Pulmonary artery endothelial cell (primary cell): ENCODE data around the gene KRTAP12-3. TPM values are rescaled to one million over a fixed set of nuclear protein-coding genes. Genes with fewer than 3 reads are reported as not detected.
"Not testable (repeated sequence)": the region's sequence is repeated elsewhere in the genome, so short reads cannot be mapped to it uniquely, and the experiment has no call there.

Experiments
- DNase-seq: peaks from one replicate; pipeline ENCODE4 v3.0.0-alpha.2; 2011; ENCODE audit warnings: low read depth, low spot score
- total RNA-seq: library from RNA; depleted of rRNA; stranded (reverse); fragments of >200 nt; gene quantifications from 2 replicates; pipeline ENCODE4 v1.2.3, GENCODE V29; 2014

Gene KRTAP12-3
- total RNA-seq, 1 donor from 2014 or later = not detected

GRCh38 chr21:44684077-44684476, 26.3 kb downstream of the KRTAP12-3 start:
- DNase-seq = no peak

GRCh38 chr21:44684483-44684882, 26.8 kb downstream of the KRTAP12-3 start:
- DNase-seq = no peak

GRCh38 chr21:44685050-44685449, 27.3 kb downstream of the KRTAP12-3 start:
- DNase-seq = not testable (repeated sequence)

- DNase-seq = no peak
Observed at GRCh38 chr21:44686000-44686781, 28.5 kb downstream of the KRTAP12-3 start.

DNA sequence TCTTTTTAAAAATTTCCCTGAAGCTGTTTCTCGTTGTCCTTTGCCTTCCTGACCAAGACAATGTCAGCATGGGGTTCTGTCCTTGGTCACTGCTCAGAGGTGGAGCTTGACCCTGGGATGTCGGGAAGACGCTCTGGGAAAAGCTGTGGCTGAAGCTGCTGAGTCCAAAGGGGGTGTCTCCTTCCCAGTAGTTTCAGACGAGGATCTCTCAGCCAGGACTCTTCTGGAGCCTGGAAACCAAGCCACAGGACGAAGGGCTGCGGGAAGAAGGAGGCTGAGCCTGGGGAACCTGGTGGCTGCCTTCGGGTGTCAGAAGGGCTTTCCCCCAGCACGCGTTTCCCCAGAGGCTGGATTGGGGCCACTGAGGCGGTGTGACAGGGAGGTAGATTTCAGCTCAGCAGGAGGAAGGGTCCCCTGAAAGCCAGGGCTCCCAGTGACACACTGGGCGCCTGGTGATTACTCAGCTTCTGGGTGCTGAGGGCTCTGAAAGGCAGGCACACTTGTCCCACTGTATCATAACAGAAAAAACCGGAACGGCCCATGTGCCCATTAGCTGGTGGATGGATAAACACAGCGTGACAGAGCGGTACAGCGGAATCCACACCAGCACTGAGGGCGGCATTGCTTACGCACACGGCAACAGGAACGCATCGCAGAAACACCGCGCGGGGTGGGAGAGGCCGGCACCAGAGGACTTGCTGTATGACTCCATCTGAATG, 29.3 kb downstream of the KRTAP12-3 start:
- no peak for DNase-seq

- no peak for DNase-seq
Observed at GRCh38 chr21:44687671-44688070, 29.9 kb downstream of the KRTAP12-3 start.

- not testable (repeated sequence) for DNase-seq
Observed at GRCh38 chr21:44689740-44690139, 32.0 kb downstream of the KRTAP12-3 start.

DNA sequence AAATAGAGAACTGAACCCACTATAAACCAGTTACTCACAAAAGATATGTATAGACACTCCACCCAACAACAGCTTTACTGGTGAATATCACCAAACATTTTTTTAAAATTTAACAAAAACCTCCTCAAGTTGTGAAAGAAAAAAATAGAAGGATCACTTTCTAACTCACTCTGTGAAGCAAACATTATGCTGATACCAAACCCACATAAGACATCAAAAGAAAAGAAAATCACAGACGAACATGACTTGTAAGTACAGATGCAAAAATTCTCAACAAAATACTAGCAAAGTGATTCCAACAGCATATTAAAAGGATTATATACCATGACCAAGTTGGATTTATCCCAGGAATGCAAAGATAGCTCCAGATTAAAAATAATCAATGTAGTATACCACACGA, 34.0 kb downstream of the KRTAP12-3 start:
- DNase-seq = no peak

GRCh38 chr21:44692798-44693512, 35.2 kb downstream of the KRTAP12-3 start:
- DNase-seq = no peak

DNA sequence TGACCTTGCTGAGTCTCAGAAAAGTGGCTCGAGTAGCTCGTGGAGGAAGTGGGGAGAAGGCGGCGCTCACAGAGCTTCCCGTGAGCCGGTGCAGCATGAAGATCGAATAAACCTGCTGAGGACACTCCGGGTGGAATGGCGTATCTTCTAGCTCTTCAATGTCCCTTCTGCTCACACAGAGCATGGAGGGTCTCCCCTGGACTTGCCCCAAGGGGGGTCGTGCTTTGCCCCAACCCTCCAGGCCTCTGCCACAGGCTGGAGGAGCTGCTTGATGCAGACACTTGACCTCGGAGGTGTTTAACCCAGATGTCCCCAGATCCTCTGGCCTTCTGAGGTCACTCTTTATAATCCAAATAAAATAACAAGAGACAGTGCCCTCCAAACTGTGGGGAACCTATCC, 37.0 kb downstream of the KRTAP12-3 start:
- DNase-seq = no peak

DNA sequence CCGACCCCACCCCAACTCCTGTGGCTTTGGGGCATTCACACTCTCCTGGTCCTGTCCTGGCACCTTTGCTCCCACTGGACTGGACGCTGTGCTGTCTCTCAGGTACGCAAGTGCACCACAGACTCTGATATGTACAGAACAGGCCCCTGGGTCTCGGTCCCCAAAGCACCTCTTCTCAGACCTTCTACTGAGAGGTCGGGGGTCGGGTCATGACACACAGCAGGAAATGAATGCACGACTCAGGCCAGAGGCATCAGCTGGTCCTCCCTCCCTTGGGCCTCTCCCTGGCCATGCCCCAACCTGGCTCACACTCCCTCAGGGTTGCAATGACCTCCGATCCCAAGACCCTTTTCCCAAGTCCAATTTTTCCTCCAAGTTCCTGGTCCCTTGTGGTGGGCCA, 37.5 kb downstream of the KRTAP12-3 start:
- DNase-seq = no peak

- no peak for DNase-seq
Observed at GRCh38 chr21:44695641-44696040, 37.9 kb downstream of the KRTAP12-3 start.

DNA sequence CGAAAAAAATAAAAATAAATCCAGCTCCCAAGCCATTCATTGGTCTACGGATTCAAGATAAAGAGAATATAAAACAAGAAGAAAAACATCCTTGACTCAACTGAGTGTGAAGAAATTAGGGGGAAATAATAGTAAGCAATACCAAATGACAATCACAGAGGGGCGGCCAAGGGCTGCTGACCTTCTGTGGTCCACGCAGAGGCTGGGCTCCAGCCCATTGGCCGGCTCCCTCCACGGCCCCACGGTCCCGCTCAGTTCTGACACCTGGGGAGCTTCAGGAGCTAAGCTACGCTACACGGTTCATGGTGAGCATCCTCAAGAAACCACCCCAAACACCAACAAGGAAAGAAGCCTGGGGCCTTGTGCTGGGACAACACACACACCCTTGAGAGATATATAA, 38.8 kb downstream of the KRTAP12-3 start:
- no peak for DNase-seq

DNA sequence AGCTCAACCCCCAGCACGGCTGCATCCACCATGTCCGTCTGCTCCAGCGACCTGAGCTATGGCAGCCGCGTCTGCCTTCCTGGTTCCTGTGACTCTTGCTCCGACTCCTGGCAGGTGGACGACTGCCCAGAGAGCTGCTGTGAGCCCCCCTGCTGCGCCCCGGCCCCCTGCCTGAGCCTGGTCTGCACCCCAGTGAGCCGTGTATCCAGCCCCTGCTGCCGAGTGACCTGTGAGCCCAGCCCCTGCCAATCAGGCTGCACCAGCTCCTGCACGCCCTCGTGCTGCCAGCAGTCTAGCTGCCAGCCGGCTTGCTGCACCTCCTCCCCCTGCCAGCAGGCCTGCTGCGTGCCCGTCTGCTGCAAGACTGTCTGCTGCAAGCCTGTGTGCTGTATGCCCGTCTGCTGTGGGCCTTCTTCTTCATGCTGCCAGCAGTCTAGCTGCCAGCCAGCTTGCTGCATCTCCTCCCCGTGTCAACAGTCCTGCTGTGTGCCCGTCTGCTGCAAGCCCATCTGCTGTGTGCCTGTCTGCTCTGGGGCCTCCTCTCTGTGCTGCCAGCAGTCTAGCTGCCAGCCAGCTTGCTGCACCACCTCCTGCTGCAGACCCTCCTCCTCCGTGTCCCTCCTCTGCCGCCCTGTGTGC, 39.6 kb downstream of the KRTAP12-3 start, which contains the start of gene KRTAP10-12:
TSS of gene KRTAP10-12 (plus strand) at position 1 of the 639 bp plus-strand sequence. CDS start at position 31, 30 bp downstream.
- DNase-seq = not testable (repeated sequence)

DNA sequence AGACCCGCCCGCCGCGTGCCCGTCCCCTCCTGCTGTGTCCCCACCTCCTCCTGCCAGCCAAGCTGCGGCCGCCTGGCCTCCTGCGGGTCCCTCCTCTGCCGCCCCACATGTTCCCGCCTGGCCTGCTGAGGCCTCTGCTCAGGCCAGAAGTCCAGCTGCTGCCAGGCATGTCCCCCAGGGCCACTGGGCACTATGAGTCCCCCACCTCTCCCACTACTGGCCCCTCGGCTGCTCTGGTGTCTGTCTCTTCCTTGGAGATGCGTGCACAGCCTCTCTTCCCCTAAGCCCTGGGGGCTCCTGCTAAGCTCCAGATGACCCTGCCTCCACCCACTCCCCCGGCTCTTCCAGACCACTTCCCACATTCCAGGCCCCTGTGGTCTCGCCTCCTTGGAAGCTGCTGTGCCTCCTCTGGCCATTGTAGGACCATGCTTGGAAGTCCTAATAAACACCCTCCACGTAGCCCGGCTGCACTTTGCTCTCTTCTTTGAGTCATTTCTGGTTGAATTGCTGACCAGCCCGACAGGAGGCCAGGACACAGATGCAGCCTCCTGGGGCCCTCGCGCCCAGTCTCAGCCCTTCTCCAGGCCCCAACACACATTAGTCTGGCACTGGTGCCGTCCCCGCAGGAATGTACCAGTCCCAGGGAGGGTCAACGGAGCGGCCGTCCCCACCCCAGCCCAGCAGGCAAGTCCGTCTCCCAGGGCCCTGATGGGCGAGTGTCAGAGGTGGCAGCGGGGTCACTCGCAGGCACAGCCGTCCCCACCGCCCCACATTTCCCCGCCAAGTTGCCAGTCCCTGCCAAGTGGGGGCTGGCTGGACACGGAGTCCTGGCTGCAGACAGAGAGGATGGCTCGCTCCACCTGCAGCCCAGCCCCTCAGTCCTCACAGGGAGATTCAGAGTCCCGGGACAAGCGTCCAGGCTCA, 40.3 kb downstream of the KRTAP12-3 start:
- DNase-seq = no peak

- DNase-seq = no peak
Observed at GRCh38 chr21:44699502-44700001, 41.8 kb downstream of the KRTAP12-3 start.

- DNase-seq = no peak
Observed at GRCh38 chr21:44700101-44701022, 42.6 kb downstream of the KRTAP12-3 start.

DNA sequence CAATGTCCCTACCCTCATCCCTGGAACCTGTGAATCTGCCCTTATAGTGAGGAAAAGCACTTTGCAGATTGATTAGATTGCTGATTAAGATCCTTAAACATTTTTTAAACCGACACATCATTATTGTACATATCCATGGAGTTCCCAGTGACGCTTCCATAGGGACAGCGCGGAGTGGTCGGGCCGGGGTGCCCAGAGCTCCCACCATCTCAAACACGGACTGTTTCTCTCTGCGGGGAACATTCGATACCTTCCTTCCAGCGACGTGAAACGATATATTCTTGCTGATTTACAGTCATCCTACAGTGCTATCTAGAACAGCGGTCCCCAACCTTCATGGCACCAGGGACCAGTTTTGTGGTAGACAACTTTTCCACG, 43.3 kb downstream of the KRTAP12-3 start:
- no peak for DNase-seq

DNA sequence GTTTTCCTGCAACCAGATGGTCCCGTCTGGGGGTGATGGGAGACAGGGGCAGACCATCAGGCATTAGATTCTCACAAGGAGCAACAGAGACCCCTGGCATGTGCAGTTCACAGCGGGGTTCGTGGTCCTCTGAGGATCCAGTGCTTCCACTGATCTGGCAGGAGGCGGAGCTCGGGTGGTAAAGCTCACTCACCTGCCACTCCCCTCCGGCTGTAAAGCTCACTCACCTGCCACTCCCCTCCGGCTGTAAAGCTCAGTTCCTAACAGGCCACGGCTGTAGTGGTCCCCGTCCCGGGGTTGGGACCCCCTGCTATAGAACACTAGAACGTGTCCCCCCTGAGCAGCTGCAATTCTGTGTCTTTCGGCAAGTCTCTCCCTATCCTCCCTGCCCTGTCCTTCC, 43.8 kb downstream of the KRTAP12-3 start:
- DNase-seq = no peak
